ENCODE data around the gene TAB3.

Gene TAB3

GRCh38 chrX:30931920-30932319 is 42.9 kb upstream of the TAB3 start:
- Histone ChIP-seq H3K27ac (ENCODE audit: low read depth, low read length) (no peak overlapping the region), H3K27me3 (ENCODE audit: low read length) (no peaks in the 10 kb centered on the region), H3K9me2 (replicated peaks; ENCODE audit: insufficient read depth, low read length) (no peaks in the 10 kb centered on the region), H3K9ac (ENCODE audit: low read length) (no peak overlapping the region), H3K4me3 (ENCODE audit: insufficient read depth, low read length, poor library complexity, severe bottlenecking) (no peak overlapping the region), H3K4me2 (ENCODE audit: low read depth, low read length, poor library complexity, severe bottlenecking) (no peak overlapping the region), H3F3A (ENCODE audit: insufficient read depth) (no peaks in the 10 kb centered on the region), H4K20me1 (ENCODE audit: low read depth, low read length) (no peaks in the 10 kb centered on the region), H3K79me2 (ENCODE audit: insufficient read depth, low read length) (no peaks in the 10 kb centered on the region), H3K9me3 (ENCODE audit: insufficient read depth, low read length) (no peaks in the 10 kb centered on the region), H2AFZ (ENCODE audit: low read depth, low read length, severe bottlenecking) (no peak overlapping the region), H3K36me3 (ENCODE audit: low read length) (no peaks in the 10 kb centered on the region)
- TF ChIP-seq, protein P1, sequence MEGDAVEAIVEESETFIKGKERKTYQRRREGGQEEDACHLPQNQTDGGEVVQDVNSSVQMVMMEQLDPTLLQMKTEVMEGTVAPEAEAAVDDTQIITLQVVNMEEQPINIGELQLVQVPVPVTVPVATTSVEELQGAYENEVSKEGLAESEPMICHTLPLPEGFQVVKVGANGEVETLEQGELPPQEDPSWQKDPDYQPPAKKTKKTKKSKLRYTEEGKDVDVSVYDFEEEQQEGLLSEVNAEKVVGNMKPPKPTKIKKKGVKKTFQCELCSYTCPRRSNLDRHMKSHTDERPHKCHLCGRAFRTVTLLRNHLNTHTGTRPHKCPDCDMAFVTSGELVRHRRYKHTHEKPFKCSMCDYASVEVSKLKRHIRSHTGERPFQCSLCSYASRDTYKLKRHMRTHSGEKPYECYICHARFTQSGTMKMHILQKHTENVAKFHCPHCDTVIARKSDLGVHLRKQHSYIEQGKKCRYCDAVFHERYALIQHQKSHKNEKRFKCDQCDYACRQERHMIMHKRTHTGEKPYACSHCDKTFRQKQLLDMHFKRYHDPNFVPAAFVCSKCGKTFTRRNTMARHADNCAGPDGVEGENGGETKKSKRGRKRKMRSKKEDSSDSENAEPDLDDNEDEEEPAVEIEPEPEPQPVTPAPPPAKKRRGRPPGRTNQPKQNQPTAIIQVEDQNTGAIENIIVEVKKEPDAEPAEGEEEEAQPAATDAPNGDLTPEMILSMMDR (IDR thresholded peaks at IDR 0.05; ENCODE audit: insufficient read depth, low read length, poor library complexity, severe bottlenecking): no peak

GRCh38 chrX:30930679-30931078 is 41.6 kb upstream of the TAB3 start:
- H3K36me3 ChIP-seq (ENCODE audit: low read length): no peaks in the 10 kb centered on the region
- no peak overlapping the region for H3K4me3 ChIP-seq (ENCODE audit: insufficient read depth, low read length, poor library complexity, severe bottlenecking)
- no peaks in the 10 kb centered on the region for H3K79me2 ChIP-seq (ENCODE audit: insufficient read depth, low read length)
- H2AFZ ChIP-seq (ENCODE audit: low read depth, low read length, severe bottlenecking): no peak overlapping the region
- H3K27me3 ChIP-seq (ENCODE audit: low read length): no peaks in the 10 kb centered on the region
- H3K4me2 ChIP-seq (ENCODE audit: low read depth, low read length, poor library complexity, severe bottlenecking): no peak overlapping the region
- no peaks in the 10 kb centered on the region for H3K9me3 ChIP-seq (ENCODE audit: insufficient read depth, low read length)
- no peaks in the 10 kb centered on the region for H4K20me1 ChIP-seq (ENCODE audit: low read depth, low read length)
- H3K27ac ChIP-seq (ENCODE audit: low read depth, low read length): no peak overlapping the region
- H3K9ac ChIP-seq (ENCODE audit: low read length): no peak overlapping the region
- no peak for TF ChIP-seq EZH2phosphoT487 (conservative IDR thresholded peaks at IDR 0.05; ENCODE audit: low read length)
- TF ChIP-seq, protein P1 (IDR thresholded peaks at IDR 0.05; ENCODE audit: insufficient read depth, low read length, poor library complexity, severe bottlenecking): no peak
- H3F3A ChIP-seq (ENCODE audit: insufficient read depth): no peaks in the 10 kb centered on the region
- H3K9me2 ChIP-seq (replicated peaks; ENCODE audit: insufficient read depth, low read length): no peaks in the 10 kb centered on the region

DNA sequence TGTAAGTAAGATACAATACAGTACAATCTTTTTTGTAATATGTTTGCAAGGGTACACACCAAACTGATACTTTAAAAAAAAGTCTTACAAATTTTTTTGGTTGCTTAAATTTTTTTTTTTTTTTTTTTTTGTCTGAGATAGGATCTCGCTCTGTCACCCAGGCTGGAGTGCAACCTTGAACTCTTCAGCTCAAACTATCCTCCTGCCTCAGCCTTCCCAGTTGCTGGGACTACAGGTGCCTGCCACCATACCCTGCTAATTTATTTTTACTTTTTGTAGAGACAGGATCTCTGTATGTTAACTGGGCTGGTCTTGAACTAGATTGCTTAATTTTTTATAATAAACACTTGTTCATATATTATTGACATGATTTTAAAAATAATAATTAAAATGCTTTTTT is 41.1 kb upstream of the TAB3 start:
- no peaks in the 10 kb centered on the region for H3K27me3 ChIP-seq (ENCODE audit: low read length)
- H3K9me3 ChIP-seq (ENCODE audit: insufficient read depth, low read length): no peaks in the 10 kb centered on the region
- no peak overlapping the region for H2AFZ ChIP-seq (ENCODE audit: low read depth, low read length, severe bottlenecking)
- H3K9ac ChIP-seq (ENCODE audit: low read length): no peak overlapping the region
- H3K36me3 ChIP-seq (ENCODE audit: low read length): no peaks in the 10 kb centered on the region
- no peaks in the 10 kb centered on the region for H3F3A ChIP-seq (ENCODE audit: insufficient read depth)
- no peak overlapping the region for H3K4me3 ChIP-seq (ENCODE audit: insufficient read depth, low read length, poor library complexity, severe bottlenecking)
- H4K20me1 ChIP-seq (ENCODE audit: low read depth, low read length): no peaks in the 10 kb centered on the region
- no peaks in the 10 kb centered on the region for H3K9me2 ChIP-seq (replicated peaks; ENCODE audit: insufficient read depth, low read length)
- H3K4me2 ChIP-seq (ENCODE audit: low read depth, low read length, poor library complexity, severe bottlenecking): no peak overlapping the region
- H3K79me2 ChIP-seq (ENCODE audit: insufficient read depth, low read length): no peaks in the 10 kb centered on the region
- H3K27ac ChIP-seq (ENCODE audit: low read depth, low read length): no peak overlapping the region
- TF ChIP-seq, protein P1 (IDR thresholded peaks at IDR 0.05; ENCODE audit: insufficient read depth, low read length, poor library complexity, severe bottlenecking): no peak
- TF ChIP-seq EZH2phosphoT487 (conservative IDR thresholded peaks at IDR 0.05; ENCODE audit: low read length): no peak

- TF ChIP-seq, protein P1 (IDR thresholded peaks at IDR 0.05; ENCODE audit: insufficient read depth, low read length, poor library complexity, severe bottlenecking): no peak
- no peak for TF ChIP-seq EZH2phosphoT487 (conservative IDR thresholded peaks at IDR 0.05; ENCODE audit: low read length)
- no peak overlapping the region for H3K27ac ChIP-seq (ENCODE audit: low read depth, low read length)
- H3K9me2 ChIP-seq (replicated peaks; ENCODE audit: insufficient read depth, low read length): no peaks in the 10 kb centered on the region
- H3K36me3 ChIP-seq (ENCODE audit: low read length): no peaks in the 10 kb centered on the region
- no peaks in the 10 kb centered on the region for H3F3A ChIP-seq (ENCODE audit: insufficient read depth)
- no peaks in the 10 kb centered on the region for H3K27me3 ChIP-seq (ENCODE audit: low read length)
- no peak overlapping the region for H3K9ac ChIP-seq (ENCODE audit: low read length)
- H4K20me1 ChIP-seq (ENCODE audit: low read depth, low read length): no peaks in the 10 kb centered on the region
- H3K4me3 ChIP-seq (ENCODE audit: insufficient read depth, low read length, poor library complexity, severe bottlenecking): no peak overlapping the region
- no peaks in the 10 kb centered on the region for H3K79me2 ChIP-seq (ENCODE audit: insufficient read depth, low read length)
- no peak overlapping the region for H2AFZ ChIP-seq (ENCODE audit: low read depth, low read length, severe bottlenecking)
- H3K9me3 ChIP-seq (ENCODE audit: insufficient read depth, low read length): no peaks in the 10 kb centered on the region
- no peak overlapping the region for H3K4me2 ChIP-seq (ENCODE audit: low read depth, low read length, poor library complexity, severe bottlenecking)
These were observed 31.2 kb upstream of the TAB3 start for GRCh38 chrX:30920271-30920670.

Measured in SU-DHL-6 (cell line).